Mesenchymal stem cell (in vitro differentiated cells and primary cell): ENCODE measurements around the gene LPCAT2.

Experiments
- DNase-seq: peaks from one replicate; pipeline ENCODE4 v3.0.0-alpha.2; 2013
- H2AFZ ChIP-seq: one replicate; pipeline ENCODE4 v1.6.1; 2013; ENCODE audit warnings: low read depth, mild to moderate bottlenecking, control low read depth, inconsistent platforms, low read length, moderate library complexity
- H2AK5ac ChIP-seq: 2 replicates; pipeline ENCODE4 v1.6.1; 2013; ENCODE audit warnings: low read length, moderate library complexity, mild to moderate bottlenecking, inconsistent platforms; ENCODE audit not compliant: severe bottlenecking
- H2BK120ac ChIP-seq: one replicate; pipeline ENCODE4 v1.6.1; 2013; ENCODE audit warnings: low read depth, mild to moderate bottlenecking, inconsistent platforms, low read length, moderate library complexity
- H2BK12ac ChIP-seq, 2 experiments: one replicate each; pipeline ENCODE4 v1.6.1; 2013; ENCODE audit warnings: inconsistent platforms in 2 of 2, low read length in 2 of 2, mild to moderate bottlenecking in 2 of 2, moderate library complexity in 2 of 2, control low read depth in 1 of 2
- H2BK15ac ChIP-seq: one replicate; pipeline ENCODE4 v1.6.1; 2013; ENCODE audit warnings: mild to moderate bottlenecking, low read depth, inconsistent platforms; ENCODE audit not compliant: poor library complexity, severe bottlenecking
- H2BK5ac ChIP-seq: 2 replicates; pipeline ENCODE4 v1.6.1; 2013; ENCODE audit warnings: low read depth, mild to moderate bottlenecking, low read length, control low read depth, inconsistent platforms; ENCODE audit not compliant: poor library complexity, severe bottlenecking
- H3K14ac ChIP-seq, 2 experiments: one replicate each; pipeline ENCODE4 v1.6.1; 2013; ENCODE audit warnings: inconsistent platforms in 2 of 2, low read length in 2 of 2, control low read depth in 1 of 2, mild to moderate bottlenecking in 1 of 2, moderate library complexity in 1 of 2
- H3K18ac ChIP-seq, 2 experiments: one replicate each; pipeline ENCODE4 v1.6.1; 2013; ENCODE audit warnings: inconsistent platforms in 2 of 2, low read length in 2 of 2, control low read depth in 1 of 2, low read depth in 1 of 2, mild to moderate bottlenecking in 1 of 2
- H3K23ac ChIP-seq, 2 experiments: one replicate each; pipeline ENCODE4 v1.6.1; 2013; ENCODE audit warnings: inconsistent platforms in 2 of 2, low read length in 2 of 2, mild to moderate bottlenecking in 2 of 2, moderate library complexity in 2 of 2, control low read depth in 1 of 2
- H3K27ac ChIP-seq: 2 replicates; pipeline ENCODE4 v1.5.1; 2013; ENCODE audit warnings: mild to moderate bottlenecking, moderate library complexity, low read length, control low read depth, inconsistent platforms; ENCODE audit not compliant: poor library complexity, severe bottlenecking
- H3K27me3 ChIP-seq, 2 experiments: 2 replicates each; pipeline versions ENCODE4 v1.6.1 to v1.7.0; 2013; ENCODE audit warnings: low read length in 2 of 2, mild to moderate bottlenecking in 2 of 2, moderate library complexity in 2 of 2, control low read depth in 1 of 2, inconsistent platforms in 1 of 2; ENCODE audit not compliant: control insufficient read depth in 1 of 2, insufficient read depth in 1 of 2
- H3K36me3 ChIP-seq, 2 experiments: 2 replicates each; pipeline versions ENCODE4 v1.6.1 to v1.7.0; 2013; ENCODE audit warnings: low read length in 2 of 2, control low read depth in 1 of 2, inconsistent platforms in 1 of 2, low read depth in 1 of 2, mild to moderate bottlenecking in 1 of 2; ENCODE audit not compliant: insufficient read depth in 2 of 2, control insufficient read depth in 1 of 2
- H3K4ac ChIP-seq, 2 experiments: one replicate each; pipeline ENCODE4 v1.6.1; 2013; ENCODE audit warnings: inconsistent platforms in 2 of 2, low read length in 2 of 2, mild to moderate bottlenecking in 2 of 2, moderate library complexity in 2 of 2, control low read depth in 1 of 2, low read depth in 1 of 2
- H3K4me1 ChIP-seq: 2 replicates; pipeline ENCODE4 v1.6.1; 2013; ENCODE audit warnings: low read depth, low read length, control low read depth; ENCODE audit not compliant: control insufficient read depth, insufficient read depth
- H3K4me2 ChIP-seq: 2 replicates; pipeline ENCODE4 v1.6.1; 2013; ENCODE audit warnings: low read length, mild to moderate bottlenecking, inconsistent platforms; ENCODE audit not compliant: poor library complexity, severe bottlenecking
- H3K4me3 ChIP-seq, 2 experiments: 2 replicates each; pipeline versions ENCODE4 v1.5.1 to v1.7.0; 2013; ENCODE audit warnings: low read length in 2 of 2, mild to moderate bottlenecking in 2 of 2, control low read depth in 1 of 2, low read depth in 1 of 2; ENCODE audit not compliant: insufficient read depth in 1 of 2
- H3K79me1 ChIP-seq: replicated peaks from 2 replicates; pipeline ENCODE4 v1.6.1; 2013; ENCODE audit warnings: mild to moderate bottlenecking, control low read depth, low read length, inconsistent platforms; ENCODE audit not compliant: poor library complexity, severe bottlenecking
- H3K9ac ChIP-seq: 2 replicates; pipeline ENCODE4 v1.7.0; 2013; ENCODE audit warnings: mild to moderate bottlenecking, low read length, moderate library complexity
- H3K9me3 ChIP-seq: 2 replicates; pipeline ENCODE4 v1.7.0; 2013; ENCODE audit warnings: mild to moderate bottlenecking, low read length; ENCODE audit not compliant: control insufficient read depth
- H4K8ac ChIP-seq: one replicate; pipeline ENCODE4 v1.6.1; 2013; ENCODE audit warnings: inconsistent platforms, mild to moderate bottlenecking, low read length, moderate library complexity
- H4K91ac ChIP-seq: one replicate; pipeline ENCODE4 v1.6.1; 2013; ENCODE audit warnings: mild to moderate bottlenecking, low read length, inconsistent platforms
- WGBS: methylation state at CpG from one replicate; pipeline ENCODE4 v1.1.7; 2013; ENCODE audit warnings: mixed read lengths; 5-methylcytosine and 5-hydroxymethylcytosine counted together

Gene LPCAT2

GRCh38 chr16:55621771-55622170 is 112.9 kb downstream of the LPCAT2 start:
- Histone ChIP-seq H3K79me1 (no peaks in the 10 kb centered on the region), H3K9me3 (no peaks in the 10 kb centered on the region), H3K18ac (no peak overlapping the region)

GRCh38 chr16:55622272-55622671 is 113.4 kb downstream of the LPCAT2 start:
- Histone ChIP-seq H2BK5ac (no peak overlapping the region), H3K18ac (no peak overlapping the region), H3K9ac (no peak overlapping the region), H3K79me1 (no peaks in the 10 kb centered on the region), H3K4me1 (no peaks in the 10 kb centered on the region), H3K4ac (no peak overlapping the region), H3K9me3 (no peaks in the 10 kb centered on the region), H2BK12ac (no peak overlapping the region), H2BK15ac (no peak overlapping the region), H2AFZ (no peak overlapping the region), H3K27ac (no peak overlapping the region), H4K8ac (no peak overlapping the region), H3K36me3 (no peaks in the 10 kb centered on the region), H2AK5ac (no peak overlapping the region), H3K23ac (no peak overlapping the region), H3K4me2 (no peak overlapping the region), H4K91ac (no peak overlapping the region), H3K27me3 (peaks cover 4 to 5% of the 10 kb centered on the region in 2 experiments), H2BK120ac (no peak overlapping the region), H3K4me3 (no peak overlapping the region), H3K14ac (no peak overlapping the region)
- 100% methylated on average over 2 of the region's 3 CpGs for WGBS
- DNase-seq, result no peak

More at GRCh38 chr16:55621771-55622170, 112.9 kb downstream of the LPCAT2 start:
- Histone ChIP-seq H2BK5ac (no peak overlapping the region), H2BK15ac (no peak overlapping the region), H3K4ac (no peak overlapping the region), H2AFZ (no peak overlapping the region), H4K8ac (no peak overlapping the region), H3K14ac (no peak overlapping the region), H2BK120ac (no peak overlapping the region), H2BK12ac (no peak overlapping the region), H3K4me1 (no peaks in the 10 kb centered on the region), H3K4me3 (no peak overlapping the region), H3K4me2 (no peak overlapping the region), H3K36me3 (no peaks in the 10 kb centered on the region), H3K27ac (no peak overlapping the region), H2AK5ac (no peak overlapping the region), H3K23ac (no peak overlapping the region), H3K9ac (no peak overlapping the region), H4K91ac (no peak overlapping the region), H3K27me3 (peaks cover under 1 to 4% of the 10 kb centered on the region in 2 experiments)
- DNase-seq, result no peak

- H2AK5ac ChIP-seq, result no peak overlapping the region
- no peak overlapping the region for H3K27ac ChIP-seq
- no peaks in the 10 kb centered on the region for H3K9me3 ChIP-seq
- peak; percentile 14 for DNase-seq
- WGBS, result under 1% methylated on average over 6 of the region's 8 CpGs
- peaks cover 4 to 10% of the 10 kb centered on the region in 2 experiments for H3K27me3 ChIP-seq
- H4K8ac ChIP-seq, result no peak overlapping the region
- H3K18ac ChIP-seq, result no peak overlapping the region
- no peak overlapping the region for H3K4me3 ChIP-seq
- no peak overlapping the region for H2AFZ ChIP-seq
- no peak overlapping the region for H2BK15ac ChIP-seq
- H3K14ac ChIP-seq, result no peak overlapping the region
- no peaks in the 10 kb centered on the region for H3K79me1 ChIP-seq
- no peak overlapping the region for H2BK5ac ChIP-seq
- no peak overlapping the region for H3K4ac ChIP-seq
- H3K23ac ChIP-seq, result no peak overlapping the region
- no peak overlapping the region for H4K91ac ChIP-seq
- no peak overlapping the region for H3K9ac ChIP-seq
- H3K4me1 ChIP-seq, result no peaks in the 10 kb centered on the region
- H2BK12ac ChIP-seq, result no peak overlapping the region
- no peak overlapping the region for H3K4me2 ChIP-seq
- H3K36me3 ChIP-seq, result no peaks in the 10 kb centered on the region
- no peak overlapping the region for H2BK120ac ChIP-seq
Measured at GRCh38 chr16:55622930-55623561, 114.2 kb downstream of the LPCAT2 start.

GRCh38 chr16:55623640-55624039 is 114.8 kb downstream of the LPCAT2 start:
- no peaks in the 10 kb centered on the region for H3K4me1 ChIP-seq
- no peak overlapping the region for H3K14ac ChIP-seq
- H4K91ac ChIP-seq, result no peak overlapping the region
- no peak for DNase-seq
- no peaks in the 10 kb centered on the region for H3K36me3 ChIP-seq
- no peak overlapping the region for H3K4ac ChIP-seq
- H3K9me3 ChIP-seq, result no peaks in the 10 kb centered on the region
- no peak overlapping the region for H2AK5ac ChIP-seq
- no peak overlapping the region for H2AFZ ChIP-seq
- H3K23ac ChIP-seq, result no peak overlapping the region
- 50% methylated on average over 1 of the region's 2 CpGs for WGBS
- no peak overlapping the region for H3K4me3 ChIP-seq
- H2BK120ac ChIP-seq, result no peak overlapping the region
- no peaks in the 10 kb centered on the region for H3K79me1 ChIP-seq
- H3K27ac ChIP-seq, result no peak overlapping the region
- no peak overlapping the region for H3K9ac ChIP-seq
- no peak overlapping the region for H3K4me2 ChIP-seq
- H3K18ac ChIP-seq, result no peak overlapping the region
- H3K27me3 ChIP-seq, result peaks cover 4 to 13% of the 10 kb centered on the region in 2 experiments
- no peak overlapping the region for H4K8ac ChIP-seq
- no peak overlapping the region for H2BK12ac ChIP-seq
- H2BK5ac ChIP-seq, result no peak overlapping the region
- H2BK15ac ChIP-seq, result no peak overlapping the region
